CD4-positive, alpha-beta T cell treated with Interleukin-1 beta for 1 hour (primary cell): ENCODE results near the gene PRMT7.

Experiments
- DNase-seq, 2 donors: peaks; one replicate each; pipeline ENCODE4 v3.0.0-alpha.2; 2020 to 2022

The PRMT7 gene

DNA sequence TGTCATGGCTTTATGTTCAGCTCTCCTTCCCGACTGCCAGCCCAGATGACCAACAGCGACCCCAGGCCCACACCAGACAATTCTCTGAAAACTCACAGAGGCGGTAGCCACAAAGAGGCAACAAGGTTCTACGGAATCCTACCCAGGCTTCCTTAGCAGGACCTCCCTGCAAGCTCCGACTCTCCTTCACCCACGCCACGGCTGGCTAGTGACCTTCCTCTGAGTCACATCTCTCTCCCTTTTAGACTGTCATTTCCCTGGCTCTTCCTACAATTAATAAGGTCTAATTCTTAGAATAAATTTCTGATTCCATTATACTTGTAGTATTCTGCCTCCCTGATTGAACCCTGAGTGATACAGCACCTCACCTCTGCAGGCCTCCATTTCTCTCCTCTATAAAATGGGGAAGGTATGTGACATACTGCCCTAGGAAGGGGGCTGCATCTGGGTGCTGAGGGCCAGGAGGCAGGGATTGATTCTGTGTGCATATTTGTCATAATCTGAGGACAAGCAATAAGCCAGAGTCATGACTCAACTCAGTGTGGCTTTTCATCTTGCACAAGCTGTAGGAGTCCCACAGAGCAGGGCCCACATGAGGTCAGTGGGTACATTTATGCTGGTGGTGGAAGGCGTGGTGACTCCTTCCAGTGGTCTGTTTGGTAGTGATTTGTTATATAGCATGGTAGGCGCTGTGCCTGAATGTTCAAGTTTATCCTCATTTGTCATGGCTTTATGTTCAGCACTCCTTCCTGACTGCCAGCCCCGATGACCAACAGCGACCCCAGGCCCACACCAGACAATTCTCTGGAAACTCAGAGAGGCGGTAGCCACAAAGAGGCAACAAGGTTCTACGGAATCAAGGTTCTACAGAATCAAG lies 91.3 kb downstream of the PRMT7 start:
- no peak for DNase-seq

DNA sequence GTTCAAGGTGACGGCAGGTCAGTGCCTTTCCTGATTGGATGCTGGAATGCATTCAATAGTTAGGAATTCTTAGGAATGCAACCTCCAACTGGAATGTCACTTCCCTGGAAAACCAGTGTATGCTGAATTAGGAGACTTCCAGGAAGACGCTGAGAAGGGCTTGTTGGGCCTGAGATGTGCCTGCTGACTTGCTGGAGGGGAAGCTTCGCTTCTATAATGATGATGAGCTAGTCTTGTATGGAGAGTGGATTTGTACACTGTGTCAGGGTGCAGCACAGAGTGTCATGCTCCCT lies 91.9 kb downstream of the PRMT7 start:
- no peak for DNase-seq

DNA sequence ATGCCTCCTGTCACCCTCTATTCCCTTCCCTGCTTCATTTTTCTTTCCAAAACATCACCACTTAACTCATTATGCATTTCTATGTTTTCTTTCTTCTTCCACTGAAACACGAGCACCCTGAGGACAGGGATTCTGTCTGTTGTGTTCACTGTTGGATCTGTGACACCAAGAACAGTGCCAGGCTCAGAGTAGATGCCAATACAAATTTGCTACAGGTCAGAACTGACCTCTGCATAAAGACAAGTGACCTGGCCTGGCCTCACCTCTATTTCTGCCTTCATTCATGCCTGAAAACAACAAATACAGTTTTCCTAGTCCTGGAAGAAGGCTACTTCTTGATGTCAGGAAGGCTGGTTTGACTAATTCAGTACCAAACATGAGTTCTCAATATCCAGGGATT lies 92.4 kb downstream of the PRMT7 start:
- DNase-seq, result no peak

DNA sequence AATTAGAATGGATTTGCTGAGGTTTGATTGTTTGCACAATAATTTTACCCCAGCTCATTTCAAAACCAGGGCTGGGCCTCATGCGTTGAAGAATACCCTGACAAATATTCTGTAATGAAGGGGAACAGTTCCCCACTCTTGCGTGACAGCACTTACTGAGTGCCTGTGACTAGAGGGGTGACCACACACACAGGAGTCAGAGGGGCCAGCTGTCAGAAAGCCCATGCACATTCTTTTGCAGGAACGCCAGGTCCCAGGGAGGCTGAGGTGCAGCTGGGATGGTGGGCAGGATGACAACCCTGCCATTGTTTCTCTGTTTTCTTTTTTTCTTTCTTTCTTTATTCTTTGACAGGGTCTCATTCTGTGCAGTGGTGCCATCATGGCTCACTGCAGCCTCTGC lies 92.9 kb downstream of the PRMT7 start:
- DNase-seq, result no peak

DNA sequence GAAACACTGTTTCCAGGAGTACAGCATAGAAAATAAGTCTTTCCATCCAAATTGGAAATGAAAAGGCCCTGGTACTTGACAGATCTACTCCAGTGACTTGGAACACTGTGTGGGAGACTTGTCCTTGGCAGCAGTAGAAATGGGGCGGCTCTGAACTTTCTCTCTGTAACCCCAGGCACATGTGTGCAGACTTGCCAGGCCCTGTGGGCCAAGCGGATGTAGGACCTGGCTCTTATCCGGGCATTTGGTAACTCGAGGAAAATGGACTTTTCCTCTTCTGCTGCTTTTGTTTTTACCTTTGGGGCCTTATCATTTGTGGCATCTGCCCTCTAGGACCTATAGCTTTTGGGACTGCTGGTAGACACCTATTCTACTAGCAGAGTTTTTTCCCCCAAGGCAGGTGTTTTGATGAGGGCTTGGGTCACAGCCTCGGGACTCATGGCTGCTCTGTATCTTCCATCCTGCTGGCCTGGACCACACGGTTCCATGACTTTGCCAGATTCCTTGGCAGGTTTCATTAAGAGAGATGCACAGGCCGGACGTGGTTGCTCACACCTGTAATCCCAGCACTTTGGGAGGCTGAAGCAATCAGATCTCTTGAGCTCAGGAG lies 94.0 kb downstream of the PRMT7 start:
- DNase-seq, result no peak

DNA sequence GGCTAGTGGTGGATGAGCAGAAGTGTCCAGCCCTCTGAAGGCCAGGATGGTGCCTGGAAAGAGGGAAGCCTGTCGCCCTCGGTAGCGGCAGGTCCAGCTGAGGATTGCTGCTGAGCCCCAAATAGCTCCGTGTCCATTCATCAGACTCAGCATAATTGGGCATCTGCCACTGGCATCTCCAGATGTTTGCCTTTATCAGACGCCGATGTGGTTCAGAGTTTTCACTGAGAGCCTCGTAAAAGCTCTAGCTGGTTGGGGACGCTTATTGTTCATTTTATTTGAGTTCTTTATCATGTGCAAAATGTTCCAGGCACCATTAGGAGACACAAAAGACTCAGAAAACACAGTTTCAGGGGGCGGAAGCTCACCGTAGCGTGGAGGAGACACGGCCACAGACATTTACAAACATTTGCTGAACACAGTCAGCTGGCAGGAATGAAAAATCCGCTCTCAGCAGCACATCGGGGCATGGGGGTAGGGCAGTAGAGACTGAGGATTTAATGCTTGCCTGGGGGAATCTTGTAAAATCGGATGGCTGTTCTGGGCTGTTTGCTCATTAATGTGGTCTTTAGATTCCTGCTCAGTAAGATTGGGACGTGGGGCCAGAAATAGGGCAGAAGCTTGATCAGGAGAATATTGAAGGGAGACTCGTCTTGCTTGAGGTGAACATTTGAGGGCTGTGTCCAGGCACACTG lies 95.8 kb downstream of the PRMT7 start:
- DNase-seq, result no peak
